Upper lobe of left lung (tissue), 4 donors: ENCODE data around the gene PHEX.

ENCODE experiments used
- POLR2AphosphoS5 ChIP-seq, 2 donors: sonication (generic); formaldehyde crosslinking; IDR thresholded peaks; one replicate each; pipeline ENCODE4 v1.5.1; 2017; ENCODE audit warnings: antibody characterized with exemption in 2 of 2
- TF ChIP-seq, protein P1 (sequence below), 6 experiments: fragments of 450-650 bp in 4 of 6; fragments of 200-600 bp in 2 of 6; sonication (generic) in 2 of 6; IDR thresholded peaks; one replicate each; pipeline ENCODE4 v1.5.1; 2016 to 2019; ENCODE audit warnings: antibody characterized with exemption in 6 of 6

DNA sequence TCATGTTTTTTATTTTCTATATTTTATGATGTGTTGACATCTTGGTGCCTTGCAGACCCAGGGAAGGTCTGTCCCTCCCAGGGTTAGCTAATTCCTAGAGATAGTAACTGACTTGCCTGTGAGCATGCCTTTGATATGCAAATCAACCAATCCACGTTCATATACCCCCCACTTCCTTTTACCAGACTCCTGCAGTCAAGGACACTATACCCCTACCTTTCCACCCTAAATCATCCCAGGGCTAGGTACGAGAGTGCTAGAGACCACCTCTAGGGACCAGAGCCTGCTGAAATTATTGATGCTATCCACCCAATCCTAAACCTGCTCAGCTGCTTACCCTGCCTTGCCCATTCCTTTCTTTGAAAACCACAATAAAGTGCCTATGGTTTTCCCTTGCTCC, 7.5 kb upstream of the PHEX start:
- TF ChIP-seq, protein P1, sequence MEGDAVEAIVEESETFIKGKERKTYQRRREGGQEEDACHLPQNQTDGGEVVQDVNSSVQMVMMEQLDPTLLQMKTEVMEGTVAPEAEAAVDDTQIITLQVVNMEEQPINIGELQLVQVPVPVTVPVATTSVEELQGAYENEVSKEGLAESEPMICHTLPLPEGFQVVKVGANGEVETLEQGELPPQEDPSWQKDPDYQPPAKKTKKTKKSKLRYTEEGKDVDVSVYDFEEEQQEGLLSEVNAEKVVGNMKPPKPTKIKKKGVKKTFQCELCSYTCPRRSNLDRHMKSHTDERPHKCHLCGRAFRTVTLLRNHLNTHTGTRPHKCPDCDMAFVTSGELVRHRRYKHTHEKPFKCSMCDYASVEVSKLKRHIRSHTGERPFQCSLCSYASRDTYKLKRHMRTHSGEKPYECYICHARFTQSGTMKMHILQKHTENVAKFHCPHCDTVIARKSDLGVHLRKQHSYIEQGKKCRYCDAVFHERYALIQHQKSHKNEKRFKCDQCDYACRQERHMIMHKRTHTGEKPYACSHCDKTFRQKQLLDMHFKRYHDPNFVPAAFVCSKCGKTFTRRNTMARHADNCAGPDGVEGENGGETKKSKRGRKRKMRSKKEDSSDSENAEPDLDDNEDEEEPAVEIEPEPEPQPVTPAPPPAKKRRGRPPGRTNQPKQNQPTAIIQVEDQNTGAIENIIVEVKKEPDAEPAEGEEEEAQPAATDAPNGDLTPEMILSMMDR (IDR thresholded peaks at IDR 0.05): no peak
- no peak for TF ChIP-seq POLR2AphosphoS5 (IDR thresholded peaks at IDR 0.05)
